ENCODE results near the gene RYR2. TPM values are rescaled to one million over a fixed set of nuclear protein-coding genes. Genes with fewer than 3 reads are reported as not detected.

RYR2 gene
- total and polyA plus RNA-seq, 4 donors = 2.6 to 128 (median 17.7) TPM

- H3K27ac ChIP-seq (ENCODE audit: low read depth in 1 of 2, low read length in 2 of 2) = no peak overlapping the region
- no peaks in the 10 kb centered on the region for H3K4me1 ChIP-seq (ENCODE audit: control insufficient read depth in 1 of 2, insufficient read depth in 2 of 2, low read length in 2 of 2)
- H3K27me3 ChIP-seq (ENCODE audit: control insufficient read depth in 1 of 2, insufficient read depth in 2 of 2, low read length in 1 of 2) = no peaks in the 10 kb centered on the region
- 73 to 84% methylated on average over 3 of the region's 3 CpGs for WGBS, 2 donors
- H3K4me3 ChIP-seq (ENCODE audit: low read length in 2 of 2) = no peak overlapping the region
- H3K36me3 ChIP-seq (ENCODE audit: control insufficient read depth in 1 of 2, insufficient read depth in 2 of 2, low read length in 1 of 2) = peaks cover 4 to 8% of the 10 kb centered on the region in 2 donors
- ATAC-seq (ENCODE audit: low FRiP score) = no peak
- H3K9me3 ChIP-seq (ENCODE audit: control insufficient read depth, low read length) = no peaks in the 10 kb centered on the region
- no peak for DNase-seq
- intact Hi-C loops (cut with DNase I) = no loop called here
Measured at GRCh38 chr1:237788069-237788468, 746.1 kb downstream of the RYR2 start.

DNA sequence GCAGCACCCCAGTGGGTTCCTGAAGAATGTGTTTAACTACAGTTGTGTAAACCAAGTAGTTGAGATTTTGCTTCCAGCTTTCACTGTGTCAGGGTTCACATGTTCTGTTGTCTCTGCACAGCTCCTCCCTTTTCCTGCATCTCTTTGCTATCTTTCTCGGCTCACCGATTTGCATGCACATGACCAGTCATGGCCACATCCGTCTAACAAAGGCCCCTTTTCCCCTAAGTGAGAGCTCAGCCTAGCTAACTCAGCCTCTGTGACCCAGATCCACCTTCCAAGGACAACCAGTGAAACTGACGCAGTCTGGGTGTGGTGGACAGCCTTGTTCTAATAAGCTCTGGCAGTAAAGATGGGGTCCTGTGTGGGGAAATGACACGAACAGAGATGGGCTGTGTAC lies 747.6 kb downstream of the RYR2 start:
- intact Hi-C loops (cut with DNase I) = no loop called here
- peaks cover 4 to 6% of the 10 kb centered on the region in 2 donors for H3K36me3 ChIP-seq (ENCODE audit: control insufficient read depth in 1 of 2, insufficient read depth in 2 of 2, low read length in 1 of 2)
- DNase-seq = no peak
- 72 to 79% methylated on average over 5 of the region's 5 CpGs for WGBS, 2 donors
- H3K4me3 ChIP-seq (ENCODE audit: low read length in 2 of 2) = no peak overlapping the region
- no peaks in the 10 kb centered on the region for H3K27me3 ChIP-seq (ENCODE audit: control insufficient read depth in 1 of 2, insufficient read depth in 2 of 2, low read length in 1 of 2)
- no peak overlapping the region for H3K27ac ChIP-seq (ENCODE audit: low read depth in 1 of 2, low read length in 2 of 2)
- no peaks in the 10 kb centered on the region for H3K4me1 ChIP-seq (ENCODE audit: control insufficient read depth in 1 of 2, insufficient read depth in 2 of 2, low read length in 2 of 2)
- ATAC-seq (ENCODE audit: low FRiP score) = no peak
- no peaks in the 10 kb centered on the region for H3K9me3 ChIP-seq (ENCODE audit: control insufficient read depth, low read length)

DNA sequence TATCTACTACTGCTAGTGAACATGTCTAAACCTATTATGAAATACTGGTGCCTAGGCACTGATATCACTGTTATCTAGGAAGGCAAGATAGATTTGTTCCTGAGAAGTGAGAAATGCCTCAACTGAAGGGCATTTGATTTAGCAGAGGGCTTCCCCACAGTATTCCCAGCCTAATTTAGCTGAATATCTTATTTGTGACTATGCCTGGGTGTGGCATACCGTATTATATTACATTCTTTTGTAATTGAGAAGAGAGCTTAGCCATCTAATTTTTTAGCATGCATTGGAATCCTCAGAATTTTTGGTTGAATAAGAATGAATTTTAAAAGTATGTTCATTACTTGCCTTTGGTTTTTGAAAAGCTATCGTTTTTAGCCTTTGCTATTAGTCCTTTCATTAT lies 749.6 kb downstream of the RYR2 start:
- peaks cover 0 to 4% of the 10 kb centered on the region in 2 donors for H3K36me3 ChIP-seq (ENCODE audit: control insufficient read depth in 1 of 2, insufficient read depth in 2 of 2, low read length in 1 of 2)
- ATAC-seq (ENCODE audit: low FRiP score) (no peak), DNase-seq (no peak)
- WGBS, 2 donors = 83 to 84% methylated on average over 2 of the region's 2 CpGs
- H3K9me3 ChIP-seq (ENCODE audit: control insufficient read depth, low read length) = no peaks in the 10 kb centered on the region
- no peak overlapping the region for H3K4me3 ChIP-seq (ENCODE audit: low read length in 2 of 2)
- no peak overlapping the region for H3K27ac ChIP-seq (ENCODE audit: low read depth in 1 of 2, low read length in 2 of 2)
- intact Hi-C loops (cut with DNase I) = no loop called here
- H3K27me3 ChIP-seq (ENCODE audit: control insufficient read depth in 1 of 2, insufficient read depth in 2 of 2, low read length in 1 of 2) = no peaks in the 10 kb centered on the region
- H3K4me1 ChIP-seq (ENCODE audit: control insufficient read depth in 1 of 2, insufficient read depth in 2 of 2, low read length in 2 of 2) = no peaks in the 10 kb centered on the region

DNA sequence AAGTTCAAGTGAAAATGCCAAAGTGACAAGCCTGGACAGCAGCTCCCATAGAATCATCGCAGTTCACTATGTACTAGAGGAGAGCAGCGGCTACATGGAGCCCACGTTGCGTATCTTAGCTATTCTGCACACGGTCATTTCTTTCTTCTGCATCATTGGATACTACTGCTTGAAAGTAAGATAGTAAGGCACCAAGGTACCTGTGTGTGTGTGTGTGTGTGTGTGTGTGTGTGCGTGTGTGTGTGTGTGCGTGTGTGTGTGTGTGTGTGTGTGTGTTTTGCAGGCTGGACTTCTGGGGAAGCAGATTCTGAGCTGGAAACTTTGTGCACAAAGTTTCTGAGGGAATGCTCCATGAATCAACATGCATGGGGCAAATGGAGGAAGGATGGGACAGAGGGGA lies 750.2 kb downstream of the RYR2 start:
- intact Hi-C loops (cut with DNase I) = no loop called here
- DNase-seq (no peak), ATAC-seq (ENCODE audit: low FRiP score) (no peak)
- no peaks in the 10 kb centered on the region for H3K27me3 ChIP-seq (ENCODE audit: control insufficient read depth in 1 of 2, insufficient read depth in 2 of 2, low read length in 1 of 2)
- no peaks in the 10 kb centered on the region for H3K9me3 ChIP-seq (ENCODE audit: control insufficient read depth, low read length)
- no peak overlapping the region for H3K4me3 ChIP-seq (ENCODE audit: low read length in 2 of 2)
- WGBS, 2 donors = 80 to 95% methylated on average over 5 to 7 of the region's 7 CpGs
- H3K27ac ChIP-seq (ENCODE audit: low read depth in 1 of 2, low read length in 2 of 2) = no peak overlapping the region
- peaks cover 0 to 4% of the 10 kb centered on the region in 2 donors for H3K36me3 ChIP-seq (ENCODE audit: control insufficient read depth in 1 of 2, insufficient read depth in 2 of 2, low read length in 1 of 2)
- H3K4me1 ChIP-seq (ENCODE audit: control insufficient read depth in 1 of 2, insufficient read depth in 2 of 2, low read length in 2 of 2) = no peaks in the 10 kb centered on the region

GRCh38 chr1:237792726-237793125 lies 750.7 kb downstream of the RYR2 start:
- intact Hi-C loops (cut with DNase I) = no loop called here
- Histone ChIP-seq H3K4me3 (ENCODE audit: low read length in 2 of 2) (no peak overlapping the region), H3K27me3 (ENCODE audit: control insufficient read depth in 1 of 2, insufficient read depth in 2 of 2, low read length in 1 of 2) (no peaks in the 10 kb centered on the region), H3K9me3 (ENCODE audit: control insufficient read depth, low read length) (no peaks in the 10 kb centered on the region), H3K27ac (ENCODE audit: low read depth in 1 of 2, low read length in 2 of 2) (no peak overlapping the region), H3K36me3 (ENCODE audit: control insufficient read depth in 1 of 2, insufficient read depth in 2 of 2, low read length in 1 of 2) (peaks cover 0 to 4% of the 10 kb centered on the region in 2 donors), H3K4me1 (ENCODE audit: control insufficient read depth in 1 of 2, insufficient read depth in 2 of 2, low read length in 2 of 2) (no peaks in the 10 kb centered on the region)
- WGBS, 2 donors = 78 to 84% methylated on average over 1 of the region's 1 CpG
- ATAC-seq (ENCODE audit: low FRiP score) (no peak), DNase-seq (no peak)

GRCh38 chr1:237794071-237794470 lies 752.1 kb downstream of the RYR2 start:
- H3K36me3 ChIP-seq (ENCODE audit: control insufficient read depth in 1 of 2, insufficient read depth in 2 of 2, low read length in 1 of 2) = peaks cover 0 to 4% of the 10 kb centered on the region in 2 donors
- no peak for ATAC-seq (ENCODE audit: low FRiP score)
- DNase-seq = no peak
- 44 to 46% methylated on average over 3 of the region's 3 CpGs for WGBS, 2 donors
- no peak overlapping the region for H3K4me3 ChIP-seq (ENCODE audit: low read length in 2 of 2)
- no peaks in the 10 kb centered on the region for H3K27me3 ChIP-seq (ENCODE audit: control insufficient read depth in 1 of 2, insufficient read depth in 2 of 2, low read length in 1 of 2)
- H3K27ac ChIP-seq (ENCODE audit: low read depth in 1 of 2, low read length in 2 of 2) = no peak overlapping the region
- no peaks in the 10 kb centered on the region for H3K9me3 ChIP-seq (ENCODE audit: control insufficient read depth, low read length)
- intact Hi-C loops (cut with DNase I) = no loop called here
- H3K4me1 ChIP-seq (ENCODE audit: control insufficient read depth in 1 of 2, insufficient read depth in 2 of 2, low read length in 2 of 2) = no peaks in the 10 kb centered on the region

- intact Hi-C loops (cut with DNase I) = no loop called here
- Histone ChIP-seq H3K27ac (ENCODE audit: low read depth in 1 of 2, low read length in 2 of 2) (no peak overlapping the region), H3K27me3 (ENCODE audit: control insufficient read depth in 1 of 2, insufficient read depth in 2 of 2, low read length in 1 of 2) (no peaks in the 10 kb centered on the region), H3K36me3 (ENCODE audit: control insufficient read depth in 1 of 2, insufficient read depth in 2 of 2, low read length in 1 of 2) (peaks cover 0 to 1% of the 10 kb centered on the region in 2 donors), H3K4me1 (ENCODE audit: control insufficient read depth in 1 of 2, insufficient read depth in 2 of 2, low read length in 2 of 2) (no peaks in the 10 kb centered on the region), H3K4me3 (ENCODE audit: low read length in 2 of 2) (no peak overlapping the region), H3K9me3 (ENCODE audit: control insufficient read depth, low read length) (no peaks in the 10 kb centered on the region)
- ATAC-seq (ENCODE audit: low FRiP score) = no peak
- DNase-seq = no peak
- 94 to 95% methylated on average over 11 to 13 of the region's 13 CpGs for WGBS, 2 donors
Measured at GRCh38 chr1:237795558-237795957, 753.6 kb downstream of the RYR2 start.

DNA sequence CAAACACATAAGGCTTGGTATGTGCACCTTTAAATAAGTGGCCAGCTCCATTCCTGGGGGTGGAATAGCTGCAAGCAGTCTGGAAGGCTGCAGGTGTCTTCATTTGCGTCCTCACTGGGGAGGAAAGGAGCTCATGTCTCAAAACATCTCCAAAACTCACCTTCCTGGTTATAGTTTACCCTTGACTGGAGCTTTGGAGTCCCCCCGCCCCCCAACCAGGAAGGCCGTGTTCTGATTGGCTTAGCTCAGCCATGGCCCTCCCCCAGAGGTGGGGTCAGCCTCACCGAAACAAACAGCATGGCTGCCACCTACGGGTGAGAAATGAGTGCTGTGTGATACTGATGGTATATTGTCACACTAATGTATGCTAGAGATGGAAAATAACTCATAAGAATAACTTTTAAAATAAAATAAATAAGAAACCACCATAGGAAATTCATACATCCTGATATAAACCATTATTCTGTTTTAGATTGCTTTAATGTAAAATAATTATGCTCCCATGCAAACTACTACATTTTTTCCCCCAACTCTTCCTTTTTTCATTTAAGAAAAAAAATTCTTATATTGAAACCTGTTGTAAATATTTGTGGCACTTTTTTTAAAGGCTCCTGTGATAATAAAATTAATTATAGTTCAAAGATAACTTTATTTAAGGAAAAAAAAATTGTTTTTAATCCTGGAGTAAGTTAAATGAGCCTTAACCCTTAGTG lies 757.9 kb downstream of the RYR2 start:
- no peak for ATAC-seq (ENCODE audit: low FRiP score)
- Histone ChIP-seq H3K9me3 (ENCODE audit: control insufficient read depth, low read length) (no peaks in the 10 kb centered on the region), H3K4me3 (ENCODE audit: low read length in 2 of 2) (no peak overlapping the region), H3K4me1 (ENCODE audit: control insufficient read depth in 1 of 2, insufficient read depth in 2 of 2, low read length in 2 of 2) (no peaks in the 10 kb centered on the region), H3K27ac (ENCODE audit: low read depth in 1 of 2, low read length in 2 of 2) (no peak overlapping the region), H3K27me3 (ENCODE audit: control insufficient read depth in 1 of 2, insufficient read depth in 2 of 2, low read length in 1 of 2) (no peaks in the 10 kb centered on the region), H3K36me3 (ENCODE audit: control insufficient read depth in 1 of 2, insufficient read depth in 2 of 2, low read length in 1 of 2) (peaks cover 0 to 7% of the 10 kb centered on the region in 2 donors)
- DNase-seq = no peak
- WGBS, 2 donors = 69 to 80% methylated on average over 5 of the region's 5 CpGs
- intact Hi-C loops (cut with DNase I) = no loop called here

DNA sequence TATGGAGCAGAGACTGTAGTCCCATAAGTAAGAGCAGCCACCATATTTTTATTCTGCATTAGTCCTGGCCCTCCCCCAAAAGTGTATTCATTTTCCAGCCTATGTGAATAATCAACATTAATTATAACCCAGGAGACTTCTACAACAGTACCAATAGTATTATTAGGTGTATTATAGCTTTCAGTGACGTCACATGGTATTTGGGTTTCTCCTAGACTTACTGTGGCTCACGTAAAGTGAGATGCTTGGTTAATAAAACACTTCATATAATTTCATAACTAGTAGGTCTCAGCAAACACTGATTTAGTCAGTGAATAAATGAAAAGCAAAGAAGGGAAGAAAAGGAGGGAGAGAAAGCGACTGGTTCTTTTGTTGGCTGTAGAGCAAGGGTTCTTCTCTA lies 762.5 kb downstream of the RYR2 start:
- Histone ChIP-seq H3K36me3 (ENCODE audit: control insufficient read depth in 1 of 2, insufficient read depth in 2 of 2, low read length in 1 of 2) (peaks cover 0 to 7% of the 10 kb centered on the region in 2 donors), H3K4me3 (ENCODE audit: low read length in 2 of 2) (no peak overlapping the region), H3K27me3 (ENCODE audit: control insufficient read depth in 1 of 2, insufficient read depth in 2 of 2, low read length in 1 of 2) (no peaks in the 10 kb centered on the region), H3K9me3 (ENCODE audit: control insufficient read depth, low read length) (no peaks in the 10 kb centered on the region), H3K27ac (ENCODE audit: low read depth in 1 of 2, low read length in 2 of 2) (no peak overlapping the region), H3K4me1 (ENCODE audit: control insufficient read depth in 1 of 2, insufficient read depth in 2 of 2, low read length in 2 of 2) (no peaks in the 10 kb centered on the region)
- 82 to 91% methylated on average over 3 of the region's 3 CpGs for WGBS, 2 donors
- intact Hi-C loops (cut with DNase I) = no loop called here
- ATAC-seq (ENCODE audit: low FRiP score) = no peak
- DNase-seq = no peak
